A549 (cell line): ENCODE measurements around the gene TOM1L1.

Experiments
- CTCF ChIP-seq: fragments of >200 bp; sonication (Bioruptor Twin); formaldehyde crosslinking; IDR thresholded peaks from 3 replicates; pipeline ENCODE4 v1.5.1; 2016
- EP300 ChIP-seq, 2 experiments: fragments of >200 bp; sonication (Bioruptor Twin); formaldehyde crosslinking; IDR thresholded peaks; 2 replicates in 1 of 2; 3 replicates in 1 of 2; pipeline ENCODE4 v1.6.1; 2016 to 2017
- JUNB ChIP-seq: fragments of >200 bp; sonication (Bioruptor Twin); formaldehyde crosslinking; IDR thresholded peaks from 2 replicates; pipeline ENCODE4 v1.6.1; 2016
- POLR2AphosphoS2 ChIP-seq: conservative IDR thresholded peaks from 2 replicates; pipeline ENCODE4 v1.6.1; 2012; ENCODE audit warnings: low read length, improper control_type of control experiment, inconsistent platforms

GRCh38 chr17:54979657-54980056 is 79.0 kb downstream of the TOM1L1 start:
- TF ChIP-seq POLR2AphosphoS2 (no peak), JUNB (no peak), CTCF (no peak), EP300 (IDR thresholded peaks at IDR 0.05) (no peak)
